Stimulated activated CD8-positive, alpha-beta memory T cell treated with anti-CD3 and anti-CD28 coated beads, Interleukin-4, amount 100 ng/mL, for 24 hours (primary cell): ENCODE measurements around the gene MT1X.
A peak's percentile ranks its signal among the peaks of the same experiment; 100 is the strongest.
"Not testable (repeated sequence)": the region's sequence is repeated elsewhere in the genome, so short reads cannot be mapped to it uniquely, and the experiment has no call there.

Source experiments
- DNase-seq: peaks from one replicate; pipeline ENCODE4 v3.0.0-alpha.2; 2020; ENCODE audit warnings: low read depth

MT1X gene

GRCh38 chr16:56657555-56658326 lies 24.5 kb upstream of the MT1X start, which contains the start of gene MT1F:
Gene MT1F, plus strand, starts transcription at chr16:56657959. Its CDS starts 100 bp downstream, at chr16:56658059.
- DNase-seq = peak; percentile 61

GRCh38 chr16:56658327-56658875 lies 23.9 kb upstream of the MT1X start:
- DNase-seq = no peak

DNA sequence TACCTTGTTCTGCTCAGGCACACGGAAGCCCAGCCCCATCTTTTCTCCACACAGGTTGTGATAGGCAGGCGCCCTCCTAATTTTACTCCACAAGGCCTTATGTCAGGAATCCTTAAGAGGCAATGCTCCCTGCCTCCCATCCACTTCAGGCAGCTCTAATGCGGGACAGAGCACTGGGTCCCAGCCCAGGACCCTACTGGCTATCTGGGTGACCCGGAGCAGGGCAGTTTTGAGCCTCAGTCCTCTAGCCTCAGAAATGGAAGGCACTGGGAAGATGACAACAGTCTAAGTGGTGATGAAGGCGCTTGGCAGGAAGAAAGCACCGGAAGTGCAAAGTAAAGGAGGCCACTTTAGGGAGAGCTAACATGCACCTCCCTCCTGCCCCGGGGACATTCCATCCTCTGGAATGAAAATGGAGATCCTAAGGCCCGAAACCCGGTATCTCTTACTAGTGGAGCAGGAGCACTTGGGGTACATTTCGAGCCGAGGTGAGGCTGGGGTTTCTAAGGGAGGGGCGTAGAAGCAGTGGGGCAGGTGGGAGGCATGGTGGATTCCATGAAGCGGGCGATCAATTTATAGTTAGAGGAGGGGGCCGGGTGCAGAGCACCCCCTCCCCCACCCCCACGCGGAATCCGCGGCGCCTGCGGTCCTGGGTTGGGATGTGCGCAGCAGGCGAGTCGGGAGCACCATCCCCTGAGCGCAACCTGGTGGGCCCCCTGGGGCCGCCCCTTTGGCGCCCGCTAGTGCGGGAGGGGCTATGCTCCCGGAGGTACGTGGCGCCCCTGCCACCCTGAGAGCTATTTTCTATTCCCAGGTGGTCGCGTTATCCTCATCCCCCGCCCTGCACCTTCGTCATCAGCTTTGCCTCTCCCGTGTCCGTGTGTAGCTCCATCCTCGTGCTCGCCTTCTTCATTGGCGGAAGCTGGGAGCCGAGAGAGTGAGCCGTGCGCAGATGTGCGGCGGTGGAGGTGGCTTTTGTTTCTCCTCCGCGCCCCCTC lies 19.6 kb upstream of the MT1X start:
- peak; percentile 28 for DNase-seq

DNA sequence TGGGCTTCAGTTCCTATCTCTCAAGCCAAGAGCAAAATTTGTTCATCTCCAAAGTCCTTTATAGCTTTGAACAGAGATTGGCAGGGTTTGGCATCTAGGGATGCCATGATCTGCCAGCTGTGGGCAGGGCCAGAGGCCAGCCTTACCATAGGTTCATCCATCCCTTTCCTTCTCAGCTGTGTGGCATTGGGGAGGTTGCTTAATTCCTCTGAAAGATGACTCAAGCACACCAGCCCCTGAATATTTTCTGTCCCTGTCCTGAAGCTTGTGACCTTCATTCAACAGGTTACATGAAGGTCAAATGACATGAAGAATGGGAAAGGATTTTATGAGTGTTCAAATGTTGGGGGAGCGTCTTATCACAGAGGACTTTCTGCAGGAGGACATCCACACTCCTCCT lies 17.8 kb upstream of the MT1X start:
- no peak for DNase-seq

DNA sequence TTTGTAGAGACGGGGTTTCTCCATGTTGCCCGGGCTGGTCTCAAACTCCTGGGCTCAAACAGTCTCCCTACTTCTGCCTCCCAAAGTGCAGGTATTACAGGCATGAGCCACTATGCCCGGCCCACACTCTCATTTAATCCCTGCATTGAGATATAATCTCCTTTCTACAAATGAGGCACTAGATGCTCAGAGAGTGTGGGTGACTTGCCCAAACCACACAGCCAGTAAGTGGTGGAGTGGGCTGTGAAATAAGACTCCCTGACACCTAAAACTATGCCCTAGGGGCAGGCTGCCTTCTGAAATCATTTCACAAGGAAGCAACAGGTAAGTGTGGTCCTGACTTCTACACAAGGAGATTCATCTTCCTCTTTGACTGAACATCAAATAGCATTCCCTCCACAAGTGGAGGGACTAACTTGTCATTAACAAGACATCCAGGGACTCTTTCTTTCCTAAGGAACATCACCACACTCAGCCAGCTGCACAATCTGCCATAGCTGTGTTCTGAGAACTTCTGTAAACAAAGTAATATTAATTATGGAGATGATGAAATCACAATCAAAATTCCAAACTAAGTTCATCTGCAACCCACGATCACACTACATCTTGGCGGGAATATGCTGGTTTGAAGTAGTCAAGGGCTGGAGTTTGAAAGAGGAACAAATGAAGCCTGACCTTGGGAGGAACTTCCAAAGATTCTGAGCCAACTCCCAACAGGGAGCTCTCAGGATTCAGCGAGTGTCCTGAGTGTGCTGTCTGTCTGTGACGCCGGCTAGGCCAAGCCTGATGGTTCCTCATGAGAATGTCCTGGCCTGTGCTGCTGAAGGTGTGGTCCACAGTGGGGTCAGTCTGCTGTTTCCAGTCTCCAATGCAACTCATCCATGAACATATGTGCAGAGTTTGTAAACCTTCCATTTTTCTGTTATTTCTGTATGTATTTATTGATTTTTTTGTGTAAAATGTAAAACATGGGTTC lies 16.7 kb upstream of the MT1X start:
- DNase-seq = not testable (repeated sequence)

GRCh38 chr16:56667581-56668571 lies 14.4 kb upstream of the MT1X start, which contains the start of gene MT1G:
Gene MT1G, minus strand, starts transcription at chr16:56668065. Its CDS starts 72 bp downstream, at chr16:56667993.
- peak; percentile 42 for DNase-seq

- peak; percentile 22 for DNase-seq
These were observed 13.0 kb upstream of the MT1X start, which contains the start of gene MT1H for GRCh38 chr16:56669005-56669839. Gene MT1H, plus strand, starts transcription at chr16:56669814. Its CDS starts 71 bp downstream, at chr16:56669885.

DNA sequence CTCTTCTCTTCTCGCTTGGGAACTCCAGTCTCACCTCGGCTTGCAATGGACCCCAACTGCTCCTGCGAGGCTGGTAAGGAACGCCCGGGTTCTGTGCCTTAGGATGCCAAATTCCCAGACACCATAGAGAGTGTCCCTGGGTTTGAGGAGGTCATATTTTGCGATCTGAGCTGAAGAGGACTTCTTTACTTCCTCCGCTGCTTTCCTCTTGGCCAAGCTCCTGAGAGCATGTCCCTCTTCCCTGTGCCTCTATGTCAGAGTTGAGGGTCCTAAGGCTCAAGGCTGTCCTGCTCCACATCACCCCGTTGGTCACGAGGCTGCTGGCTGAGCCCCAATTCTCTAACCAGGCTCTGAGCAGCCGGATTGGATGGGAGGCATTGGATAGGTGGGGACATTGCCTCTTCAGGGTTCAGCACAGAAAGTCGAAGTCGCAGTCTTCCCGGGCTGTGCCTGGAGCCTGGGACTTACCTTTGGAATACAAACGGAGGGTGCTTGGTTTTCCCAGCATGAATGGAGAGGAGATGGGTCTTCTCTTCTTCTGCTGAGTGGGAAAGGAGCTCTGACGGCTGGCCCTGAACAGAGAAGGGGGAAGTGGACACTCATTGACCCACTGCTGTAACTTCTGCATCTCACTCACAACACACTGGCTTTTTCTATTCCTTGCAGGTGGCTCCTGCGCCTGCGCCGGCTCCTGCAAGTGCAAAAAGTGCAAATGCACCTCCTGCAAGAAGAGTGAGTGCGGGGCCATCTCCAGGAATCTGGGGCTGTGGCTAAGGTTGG lies 12.2 kb upstream of the MT1X start:
- DNase-seq = no peak

GRCh38 chr16:56670620-56670934 lies 11.7 kb upstream of the MT1X start:
- DNase-seq = no peak

DNA sequence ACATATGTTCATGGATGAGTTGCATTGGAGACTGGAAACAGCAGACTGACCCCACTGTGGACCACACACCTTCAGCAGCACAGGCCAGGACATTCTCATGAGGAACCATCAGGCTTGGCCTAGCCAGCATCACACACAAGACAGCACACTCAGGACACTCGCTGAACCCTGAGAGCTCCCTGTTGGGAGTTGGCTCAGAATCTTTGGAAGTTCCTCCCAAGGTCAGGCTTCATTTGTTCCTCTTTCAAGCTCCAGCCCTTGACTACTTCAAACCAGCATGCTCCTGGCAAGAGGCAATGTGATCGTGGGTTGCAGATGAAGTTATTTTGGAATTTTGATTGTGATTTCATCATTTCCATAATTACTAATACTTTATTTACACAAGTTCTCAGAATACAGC lies 10.6 kb upstream of the MT1X start:
- not testable (repeated sequence) for DNase-seq

- not testable (repeated sequence) for DNase-seq
These were observed 10.1 kb upstream of the MT1X start for GRCh38 chr16:56672171-56672570.

GRCh38 chr16:56672761-56673536 lies 9.3 kb upstream of the MT1X start:
- no peak for DNase-seq

DNA sequence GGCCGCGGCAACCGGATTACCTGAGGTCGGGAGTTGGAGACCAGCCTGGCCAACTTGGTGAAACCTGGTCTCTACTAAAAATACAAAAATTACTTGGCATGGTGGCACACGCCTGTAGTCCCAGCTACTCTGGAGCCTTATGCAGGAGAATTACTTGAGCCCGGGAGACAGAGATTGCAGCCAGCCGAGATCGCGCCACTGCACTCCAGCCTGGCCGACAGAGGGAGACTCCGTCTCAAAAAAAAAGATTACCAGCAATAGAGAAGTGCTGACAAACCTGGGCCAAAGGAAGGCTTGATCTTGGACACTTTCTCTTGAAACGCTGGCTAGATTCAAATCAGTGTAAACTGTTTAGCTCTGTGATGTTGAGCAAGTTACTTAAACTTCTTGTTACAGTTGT lies 8.3 kb upstream of the MT1X start:
- DNase-seq = no peak

GRCh38 chr16:56674570-56674969 lies 7.7 kb upstream of the MT1X start:
- DNase-seq = not testable (repeated sequence)

GRCh38 chr16:56675685-56676210 lies 6.5 kb upstream of the MT1X start:
- DNase-seq = peak; percentile 60

DNA sequence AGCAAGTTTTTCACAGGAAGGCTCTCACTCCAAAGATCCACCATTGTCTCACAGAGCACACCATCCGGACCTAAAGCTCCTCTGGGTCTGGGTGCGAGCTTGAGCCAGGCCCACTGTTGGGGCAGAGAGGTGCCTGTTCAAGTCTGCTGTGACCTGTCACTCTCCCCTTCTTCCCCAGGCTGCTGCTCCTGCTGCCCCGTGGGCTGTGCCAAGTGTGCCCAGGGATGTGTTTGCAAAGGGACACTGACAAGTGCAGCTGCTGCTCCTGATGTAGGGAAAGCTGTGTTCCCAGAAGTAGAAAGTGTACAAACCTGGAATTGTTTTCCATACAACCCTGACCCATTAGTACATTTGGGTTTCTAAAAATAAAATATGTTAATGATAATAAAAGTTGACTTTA lies 4.8 kb upstream of the MT1X start:
- no peak for DNase-seq

DNA sequence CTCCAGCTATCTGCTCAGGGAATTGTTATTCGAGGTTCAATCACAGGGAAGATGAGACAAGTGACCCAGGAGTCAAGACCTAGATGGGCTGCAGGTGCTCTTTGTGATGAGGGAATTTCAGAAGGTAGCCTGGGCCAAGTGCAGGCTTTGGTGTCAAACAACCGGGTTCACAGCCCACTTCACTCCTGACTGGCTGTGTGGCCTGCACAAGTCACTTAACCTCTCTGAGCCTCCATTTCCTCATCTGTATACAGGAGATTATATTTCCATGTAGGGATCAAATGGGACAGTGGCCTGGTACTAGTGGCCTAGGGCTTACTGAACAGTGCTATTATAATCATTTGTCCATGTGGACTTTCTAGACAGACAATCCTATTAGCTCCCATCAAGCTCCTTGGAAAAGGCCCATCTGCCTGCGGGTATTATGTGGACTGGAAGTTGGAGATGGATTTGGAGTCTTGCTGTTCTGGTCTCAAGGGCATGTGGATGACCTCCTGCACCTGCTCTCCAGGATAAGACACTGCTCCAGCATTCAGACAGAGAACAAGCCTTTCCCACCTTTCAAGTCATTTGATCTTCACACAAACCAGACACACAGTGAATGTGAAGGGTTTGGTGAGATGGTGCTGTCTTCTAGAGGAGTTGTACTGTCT lies 3.1 kb upstream of the MT1X start:
- no peak for DNase-seq
